ENCODE data around the gene SLC25A14.
"Not testable (repeated sequence)": the region's sequence is repeated elsewhere in the genome, so short reads cannot be mapped to it uniquely, and the experiment has no call there.

DNA sequence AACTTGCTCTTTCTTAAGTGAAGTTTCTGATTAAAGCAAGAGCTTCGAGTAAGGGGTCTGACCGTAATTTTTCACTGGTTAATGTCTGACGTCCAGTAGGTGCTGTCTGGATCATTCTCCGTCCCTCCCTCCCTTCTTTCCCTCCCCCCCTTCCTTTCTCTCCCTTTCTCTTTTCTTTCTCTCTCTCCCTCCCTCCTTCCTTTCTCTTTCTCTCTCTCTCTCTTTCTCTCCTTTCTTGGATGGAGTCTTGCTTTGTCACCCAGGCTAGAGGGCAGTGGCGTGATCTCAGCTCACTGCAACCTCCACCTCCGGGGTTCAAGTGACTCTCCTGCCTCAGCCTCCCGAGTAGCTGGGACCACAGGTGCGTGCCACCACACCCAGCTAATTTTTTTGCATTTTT lies 850 bp upstream of the SLC25A14 start:
- TF ChIP-seq POLR2AphosphoS5, POLR2A (IDR thresholded peaks at IDR 0.05): not testable (repeated sequence)

Data from stomach (tissue), 4 donors.